HepG2 (cell line): Measurements from ENCODE around the gene NDUFB10. TPM values are rescaled to one million over a fixed set of nuclear protein-coding genes. Genes with fewer than 3 reads are reported as not detected.

Source experiments
- DPF2 ChIP-seq: sonication (generic); formaldehyde crosslinking; IDR thresholded peaks from 2 replicates; pipeline ENCODE4 v1.4.0; 2020; ENCODE audit warnings: mild to moderate bottlenecking, low read depth, missing genetic modification reagents, borderline replicate concordance
- HINFP ChIP-seq: sonication (generic); formaldehyde crosslinking; IDR thresholded peaks from 2 replicates; pipeline ENCODE4 v1.4.0; 2020; ENCODE audit warnings: low read depth, mild to moderate bottlenecking, missing genetic modification reagents
- IRF1 ChIP-seq: sonication (generic); formaldehyde crosslinking; IDR thresholded peaks from 2 replicates; pipeline ENCODE4 v1.4.0; 2020; ENCODE audit warnings: low read depth, mild to moderate bottlenecking, missing genetic modification reagents
- JUNB ChIP-seq: sonication (generic); formaldehyde crosslinking; IDR thresholded peaks from 2 replicates; pipeline ENCODE4 v1.8.0; 2022; ENCODE audit warnings: missing genetic modification reagents, mild to moderate bottlenecking, borderline replicate concordance
- KAT2B ChIP-seq: fragments of 150-350 bp; IDR thresholded peaks from 2 replicates; pipeline ENCODE4 v1.6.1; 2014; ENCODE audit warnings: low read depth, low read length, borderline replicate concordance
- NFYC ChIP-seq: IDR thresholded peaks from 2 replicates; pipeline ENCODE4 v1.6.1; 2016; ENCODE audit warnings: missing genetic modification reagents, missing compliant biosample characterization
- PAXIP1 ChIP-seq: sonication (generic); formaldehyde crosslinking; conservative IDR thresholded peaks from 2 replicates; pipeline ENCODE4 v1.4.0; 2020; ENCODE audit warnings: mild to moderate bottlenecking, missing genetic modification reagents, moderate library complexity
- SMARCC2 ChIP-seq: fragments of 450-650 bp; IDR thresholded peaks from 2 replicates; pipeline ENCODE4 v1.6.1; 2017; ENCODE audit warnings: antibody characterized with exemption, mild to moderate bottlenecking
- SP1 ChIP-seq, 2 experiments: fragments of 450-650 bp in 1 of 2; sonication (generic) in 1 of 2; formaldehyde crosslinking in 1 of 2; IDR thresholded peaks; 2 replicates each; pipeline versions ENCODE4 v1.4.0 to v1.6.1; 2016 to 2020; ENCODE audit warnings: missing genetic modification reagents in 1 of 2
- SRF ChIP-seq: IDR thresholded peaks from 2 replicates; pipeline ENCODE4 v1.6.1; 2011; ENCODE audit warnings: mild to moderate bottlenecking, low read depth, low read length, moderate library complexity
- TOPORS ChIP-seq: sonication (generic); formaldehyde crosslinking; IDR thresholded peaks from 2 replicates; pipeline ENCODE4 v1.8.0; 2023; ENCODE audit warnings: mild to moderate bottlenecking, missing genetic modification reagents
- TSC22D2 ChIP-seq: sonication (generic); formaldehyde crosslinking; IDR thresholded peaks from 2 replicates; pipeline ENCODE4 v1.5.1; 2020; ENCODE audit warnings: missing genetic modification reagents, mild to moderate bottlenecking, borderline replicate concordance
- ZBTB1 ChIP-seq: sonication (generic); formaldehyde crosslinking; IDR thresholded peaks from 2 replicates; pipeline ENCODE4 v1.4.0; 2020; ENCODE audit warnings: missing genetic modification reagents, borderline replicate concordance
- ZNF276 ChIP-seq: sonication (generic); formaldehyde crosslinking; IDR thresholded peaks from 2 replicates; pipeline ENCODE4 v1.4.0; 2020; ENCODE audit warnings: mild to moderate bottlenecking, low read depth, missing genetic modification reagents
- ZNF597 ChIP-seq: sonication (generic); formaldehyde crosslinking; IDR thresholded peaks from 2 replicates; pipeline ENCODE4 v1.5.0; 2020; ENCODE audit warnings: missing genetic modification reagents
- ZNF644 ChIP-seq: IDR thresholded peaks from 2 replicates; pipeline ENCODE4 v1.6.1; 2016; ENCODE audit warnings: low read depth
- ZNF75D ChIP-seq: sonication (generic); formaldehyde crosslinking; IDR thresholded peaks from 2 replicates; pipeline ENCODE4 v1.8.1; 2023; ENCODE audit warnings: missing genetic modification reagents, mild to moderate bottlenecking, borderline replicate concordance
- ZNF816 ChIP-seq: sonication (generic); formaldehyde crosslinking; IDR thresholded peaks from 2 replicates; pipeline ENCODE4 v1.8.0; 2022; ENCODE audit warnings: missing genetic modification reagents, mild to moderate bottlenecking, borderline replicate concordance
- ZNF850 ChIP-seq: sonication (generic); formaldehyde crosslinking; conservative IDR thresholded peaks from 2 replicates; pipeline ENCODE4 v1.9.0; 2021; ENCODE audit warnings: mild to moderate bottlenecking, missing genetic modification reagents
- ZSCAN30 ChIP-seq: sonication (generic); formaldehyde crosslinking; IDR thresholded peaks from 2 replicates; pipeline ENCODE4 v1.5.0; 2020; ENCODE audit warnings: mild to moderate bottlenecking, missing genetic modification reagents
- polyA plus RNA-seq, 8 experiments: library from polyadenylated mRNA; depleted of rRNA in 3 of 8; stranded (reverse) in 7 of 8; unstranded in 1 of 8; fragments of >200 nt; fragmentation: Illumina TruSeq in 4 of 8; extraction: Trizol in 4 of 8; gene quantifications; 2 replicates each; pipeline versions ENCODE4 v1.2.1 to v1.2.3, GENCODE V29; 2011 to 2016; ENCODE audit warnings: low read depth in 4 of 8, missing spikeins in 1 of 8, mixed read lengths in 1 of 8; ENCODE audit not compliant: insufficient read depth in 1 of 8
- total RNA-seq, 5 experiments: library from RNA; depleted of rRNA; stranded (reverse); fragments of >200 nt; fragmentation: Illumina TruSeq; extraction: Trizol; gene quantifications; 2 replicates each; pipeline ENCODE4 v1.2.3, GENCODE V29; 2016; ENCODE audit warnings: low read depth in 1 of 5

The NDUFB10 gene
- total and polyA plus RNA-seq, 2 of the 13 experiments (the other 11 are each of a cell fraction or from before 2014, with no cell fraction given): 68.6 to 157 TPM

GRCh38 chr16:1929578-1930337 is 29.6 kb upstream of the NDUFB10 start (continued):
- no peak for TF ChIP-seq ZSCAN30 (CRISPR knock-in tag)
- peak; percentile 39 for TF ChIP-seq PAXIP1 (CRISPR knock-in tag)
- no peak for TF ChIP-seq ZNF644 (CRISPR knock-in tag)
- no peak for TF ChIP-seq KAT2B
- TF ChIP-seq SMARCC2: no peak
- TF ChIP-seq ZNF75D (CRISPR knock-in tag): no peak
- no peak for TF ChIP-seq JUNB
- TF ChIP-seq SRF: no peak
- TF ChIP-seq SP1 (IDR thresholded peaks at IDR 0.05): no peak
- peak; percentile 54; the same call in 1 of the 2 replicates for TF ChIP-seq SP1 (CRISPR knock-in tag; IDR thresholded peaks at IDR 0.05)
- no peak for TF ChIP-seq ZNF850 (CRISPR knock-in tag)
- TF ChIP-seq TOPORS (CRISPR knock-in tag): peak; percentile 97
- no peak for TF ChIP-seq DPF2 (CRISPR knock-in tag)
- no peak for TF ChIP-seq ZBTB1 (CRISPR knock-in tag)
- peak; percentile 63; the same call in 1 of the 2 replicates for TF ChIP-seq ZNF816 (CRISPR knock-in tag)
- TF ChIP-seq TSC22D2 (CRISPR knock-in tag): peak; percentile 73; the same call in 1 of the 2 replicates
- TF ChIP-seq ZNF276 (CRISPR knock-in tag): peak; percentile 89; the same call in 1 of the 2 replicates
- peak; percentile 97 for TF ChIP-seq HINFP (CRISPR knock-in tag)
- TF ChIP-seq ZNF597 (CRISPR knock-in tag): no peak
- no peak for TF ChIP-seq IRF1 (CRISPR knock-in tag)
- TF ChIP-seq NFYC: no peak
